ENCODE data around the gene ERCC8.

DNA sequence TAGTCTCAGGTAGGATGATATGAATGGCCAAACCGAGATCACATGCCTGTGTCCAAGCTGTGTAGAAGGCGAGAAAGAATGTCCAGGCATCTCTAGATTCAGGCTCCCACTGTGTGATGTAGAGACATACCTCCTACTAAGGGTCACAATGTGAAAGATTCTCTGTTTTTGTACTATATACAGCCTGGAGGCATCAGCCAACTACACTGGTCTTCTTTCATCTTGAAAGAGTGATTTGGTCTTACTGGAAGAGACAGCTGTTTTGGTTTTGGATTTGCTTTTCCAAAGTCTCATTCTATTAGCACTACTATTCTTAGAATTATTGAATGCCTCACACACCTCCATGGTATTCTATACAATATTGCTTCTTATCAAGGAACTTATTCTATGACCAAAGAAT lies 26.4 kb downstream of the ERCC8 start:
- TF ChIP-seq CTCF (conservative IDR thresholded peaks at IDR 0.05; ENCODE audit: low read depth, low read length), result no peak
- TF ChIP-seq EZH2 (IDR thresholded peaks at IDR 0.05; ENCODE audit: borderline replicate concordance, low read depth, low read length, poor library complexity, severe bottlenecking), result no peak
